Measurements from ENCODE around the gene SMPD3.

DNA sequence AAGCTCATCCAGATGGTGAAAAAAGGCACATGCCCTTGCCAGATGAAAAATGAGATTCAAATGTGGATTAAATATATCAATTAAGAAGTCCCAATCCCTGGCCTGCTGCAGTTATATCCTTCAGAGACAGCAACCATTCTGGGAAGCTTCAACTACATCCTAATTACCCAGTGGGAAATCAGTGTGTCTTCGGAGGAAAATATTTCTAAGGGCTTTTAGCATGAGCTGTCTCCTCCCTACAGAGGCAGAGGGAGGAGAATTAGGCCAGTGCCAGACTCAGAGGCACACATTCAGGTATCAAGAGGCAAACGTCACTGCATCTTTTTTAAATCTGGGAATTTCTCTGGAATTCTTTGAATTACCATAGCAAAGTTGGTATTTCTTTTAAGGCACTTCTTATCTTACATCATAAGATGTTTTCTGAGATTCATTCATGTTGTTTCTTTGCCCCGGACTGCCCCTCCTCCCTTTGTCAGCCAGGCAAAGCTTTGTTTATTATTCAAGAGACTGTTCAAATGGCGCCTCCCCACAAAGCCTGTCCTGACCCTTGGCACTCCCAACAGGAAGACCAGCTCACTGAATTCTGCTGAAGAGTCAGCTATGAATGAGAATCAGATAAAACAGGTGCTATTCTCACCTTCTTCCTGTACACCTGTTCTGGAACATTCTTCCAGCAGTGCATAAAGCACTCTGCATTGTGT, 38.3 kb upstream of the SMPD3 start:
- TF ChIP-seq, protein P1, sequence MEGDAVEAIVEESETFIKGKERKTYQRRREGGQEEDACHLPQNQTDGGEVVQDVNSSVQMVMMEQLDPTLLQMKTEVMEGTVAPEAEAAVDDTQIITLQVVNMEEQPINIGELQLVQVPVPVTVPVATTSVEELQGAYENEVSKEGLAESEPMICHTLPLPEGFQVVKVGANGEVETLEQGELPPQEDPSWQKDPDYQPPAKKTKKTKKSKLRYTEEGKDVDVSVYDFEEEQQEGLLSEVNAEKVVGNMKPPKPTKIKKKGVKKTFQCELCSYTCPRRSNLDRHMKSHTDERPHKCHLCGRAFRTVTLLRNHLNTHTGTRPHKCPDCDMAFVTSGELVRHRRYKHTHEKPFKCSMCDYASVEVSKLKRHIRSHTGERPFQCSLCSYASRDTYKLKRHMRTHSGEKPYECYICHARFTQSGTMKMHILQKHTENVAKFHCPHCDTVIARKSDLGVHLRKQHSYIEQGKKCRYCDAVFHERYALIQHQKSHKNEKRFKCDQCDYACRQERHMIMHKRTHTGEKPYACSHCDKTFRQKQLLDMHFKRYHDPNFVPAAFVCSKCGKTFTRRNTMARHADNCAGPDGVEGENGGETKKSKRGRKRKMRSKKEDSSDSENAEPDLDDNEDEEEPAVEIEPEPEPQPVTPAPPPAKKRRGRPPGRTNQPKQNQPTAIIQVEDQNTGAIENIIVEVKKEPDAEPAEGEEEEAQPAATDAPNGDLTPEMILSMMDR (IDR thresholded peaks at IDR 0.05; ENCODE audit: control extremely low read depth in 1 of 3, insufficient read depth in 1 of 3, low read depth in 1 of 3, low read length in 3 of 3), result no peak
- TF ChIP-seq POLR2AphosphoS5 (IDR thresholded peaks at IDR 0.05; ENCODE audit: low read depth, low read length) (no peak), MAFK (IDR thresholded peaks at IDR 0.05; ENCODE audit: low read depth, low read length) (no peak), GABPA (IDR thresholded peaks at IDR 0.05; ENCODE audit: borderline replicate concordance, insufficient read depth, low read length) (no peak), PHF8 (conservative IDR thresholded peaks at IDR 0.05; ENCODE audit: low read depth, low read length) (no peak), JUND (IDR thresholded peaks at IDR 0.05; ENCODE audit: low read length) (no peak), EP300 (IDR thresholded peaks at IDR 0.05; ENCODE audit: borderline replicate concordance in 1 of 2, low read depth in 2 of 2, low read length in 2 of 2) (no peak), CHD2 (IDR thresholded peaks at IDR 0.05; ENCODE audit: low read length) (no peak), TEAD4 (IDR thresholded peaks at IDR 0.05; ENCODE audit: low read depth, low read length) (no peak)
- TF ChIP-seq, protein P2, sequence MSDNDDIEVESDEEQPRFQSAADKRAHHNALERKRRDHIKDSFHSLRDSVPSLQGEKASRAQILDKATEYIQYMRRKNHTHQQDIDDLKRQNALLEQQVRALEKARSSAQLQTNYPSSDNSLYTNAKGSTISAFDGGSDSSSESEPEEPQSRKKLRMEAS (IDR thresholded peaks at IDR 0.05), result no peak
